Activated naive CD8-positive, alpha-beta T cell (primary cell): ENCODE data around the gene RFX1.

Source experiments
- H3K27ac Mint-ChIP-seq: one replicate; pipeline ENCODE4 v1.8.0; 2021; ENCODE audit warnings: mixed read lengths
- H3K27me3 Mint-ChIP-seq: one replicate; pipeline ENCODE4 v1.8.0; 2021; ENCODE audit warnings: mixed read lengths
- H3K36me3 Mint-ChIP-seq: one replicate; pipeline ENCODE4 v1.8.0; 2021; ENCODE audit warnings: mixed read lengths
- H3K4me1 Mint-ChIP-seq: one replicate; pipeline ENCODE4 v1.8.0; 2021; ENCODE audit warnings: low read depth, mixed read lengths
- H3K4me3 Mint-ChIP-seq: one replicate; pipeline ENCODE4 v1.8.0; 2021; ENCODE audit warnings: mild to moderate bottlenecking, mixed read lengths
- H3K9me3 Mint-ChIP-seq: one replicate; pipeline ENCODE4 v1.8.0; 2021; ENCODE audit warnings: low read depth, mixed read lengths

Gene RFX1

GRCh38 chr19:13956365-13956744 lies 49.8 kb downstream of the RFX1 start:
- Mint-ChIP-seq H3K27ac (no peak overlapping the region), H3K4me3 (no peak overlapping the region), H3K4me1 (peaks cover 22% of the 10 kb centered on the region), H3K27me3 (no peaks in the 10 kb centered on the region), H3K36me3 (no peaks in the 10 kb centered on the region), H3K9me3 (no peaks in the 10 kb centered on the region)

- Mint-ChIP-seq H3K9me3 (no peaks in the 10 kb centered on the region), H3K4me3 (no peak overlapping the region), H3K27me3 (no peaks in the 10 kb centered on the region), H3K27ac (no peak overlapping the region), H3K36me3 (no peaks in the 10 kb centered on the region), H3K4me1 (peaks cover 22% of the 10 kb centered on the region)
Measured at GRCh38 chr19:13955662-13956364, 50.3 kb downstream of the RFX1 start.

GRCh38 chr19:13954185-13954584 lies 51.9 kb downstream of the RFX1 start:
- Mint-ChIP-seq H3K9me3 (no peaks in the 10 kb centered on the region), H3K27me3 (no peaks in the 10 kb centered on the region), H3K27ac (no peak overlapping the region), H3K4me1 (peaks cover 22% of the 10 kb centered on the region), H3K36me3 (no peaks in the 10 kb centered on the region), H3K4me3 (peak overlapping the region; percentile 69)

- Mint-ChIP-seq H3K9me3 (no peaks in the 10 kb centered on the region), H3K4me1 (peaks cover 22% of the 10 kb centered on the region), H3K4me3 (peak overlapping the region; percentile 89), H3K36me3 (no peaks in the 10 kb centered on the region), H3K27me3 (no peaks in the 10 kb centered on the region), H3K27ac (peak overlapping the region; percentile 50)
Measured at GRCh38 chr19:13952931-13953531, 53.1 kb downstream of the RFX1 start.

- H3K4me1 Mint-ChIP-seq, result peaks cover 22% of the 10 kb centered on the region
- no peaks in the 10 kb centered on the region for H3K9me3 Mint-ChIP-seq
- peak within 1 kb of the TSS; percentile 92 for H3K4me3 Mint-ChIP-seq
- H3K27me3 Mint-ChIP-seq, result no peaks in the 10 kb centered on the region
- no peaks in the 10 kb centered on the region for H3K36me3 Mint-ChIP-seq
- peak within 1 kb of the TSS; percentile 90 for H3K27ac Mint-ChIP-seq
Measured at GRCh38 chr19:13952154-13952930, 53.8 kb downstream of the RFX1 start, which contains the start of gene DCAF15. DCAF15 (plus strand) TSS chr19:13952509; CDS start chr19:13952513, 4 bp downstream.

GRCh38 chr19:13951799-13952153 lies 54.3 kb downstream of the RFX1 start:
- Mint-ChIP-seq H3K9me3 (no peaks in the 10 kb centered on the region), H3K4me1 (peaks cover 20% of the 10 kb centered on the region)

GRCh38 chr19:13951043-13951442 lies 55.1 kb downstream of the RFX1 start:
- Mint-ChIP-seq H3K27ac (no peak overlapping the region), H3K36me3 (no peaks in the 10 kb centered on the region), H3K9me3 (no peaks in the 10 kb centered on the region), H3K4me1 (peaks cover 20% of the 10 kb centered on the region), H3K4me3 (peak overlapping the region; percentile 10), H3K27me3 (no peaks in the 10 kb centered on the region)

More at GRCh38 chr19:13951799-13952153, 54.3 kb downstream of the RFX1 start:
- Mint-ChIP-seq H3K27ac (peak overlapping the region; percentile 90), H3K27me3 (no peaks in the 10 kb centered on the region), H3K36me3 (no peaks in the 10 kb centered on the region), H3K4me3 (peak overlapping the region; percentile 92)

- Mint-ChIP-seq H3K9me3 (no peaks in the 10 kb centered on the region), H3K27ac (no peak overlapping the region), H3K4me3 (no peak overlapping the region), H3K36me3 (no peaks in the 10 kb centered on the region), H3K4me1 (no peaks in the 10 kb centered on the region), H3K27me3 (no peaks in the 10 kb centered on the region)
Measured at GRCh38 chr19:13946414-13946813, 59.7 kb downstream of the RFX1 start.

- H3K4me3 Mint-ChIP-seq, result no peak overlapping the region
- H3K36me3 Mint-ChIP-seq, result no peaks in the 10 kb centered on the region
- H3K4me1 Mint-ChIP-seq, result peaks cover 2% of the 10 kb centered on the region
Measured at GRCh38 chr19:13942023-13942684, 64.0 kb downstream of the RFX1 start.

GRCh38 chr19:13938301-13939064 lies 67.6 kb downstream of the RFX1 start, which contains the start of gene PODNL1:
PODNL1 (minus strand) TSS chr19:13938417; CDS start chr19:13938181, 236 bp downstream.
- H3K36me3 Mint-ChIP-seq, result no peaks in the 10 kb centered on the region
- H3K27ac Mint-ChIP-seq, result no peak within 1 kb of the TSS
- H3K27me3 Mint-ChIP-seq, result no peaks in the 10 kb centered on the region

More at GRCh38 chr19:13942023-13942684, 64.0 kb downstream of the RFX1 start:
- Mint-ChIP-seq H3K9me3 (no peaks in the 10 kb centered on the region), H3K27ac (no peak overlapping the region), H3K27me3 (no peaks in the 10 kb centered on the region)

GRCh38 chr19:13937479-13938300 lies 68.4 kb downstream of the RFX1 start:
- H3K9me3 Mint-ChIP-seq, result no peaks in the 10 kb centered on the region
- H3K27ac Mint-ChIP-seq, result no peak overlapping the region
- H3K36me3 Mint-ChIP-seq, result no peaks in the 10 kb centered on the region
- H3K4me1 Mint-ChIP-seq, result peaks cover 7% of the 10 kb centered on the region
- H3K4me3 Mint-ChIP-seq, result no peak overlapping the region
- H3K27me3 Mint-ChIP-seq, result no peaks in the 10 kb centered on the region

More at GRCh38 chr19:13938301-13939064, 67.6 kb downstream of the RFX1 start, which contains the start of gene PODNL1:
- Mint-ChIP-seq H3K4me1 (peaks cover 7% of the 10 kb centered on the region), H3K9me3 (no peaks in the 10 kb centered on the region), H3K4me3 (no peak within 1 kb of the TSS)

GRCh38 chr19:13935765-13936510 lies 70.2 kb downstream of the RFX1 start:
- H3K9me3 Mint-ChIP-seq, result no peaks in the 10 kb centered on the region
- H3K4me3 Mint-ChIP-seq, result no peak overlapping the region
- peaks cover 7% of the 10 kb centered on the region for H3K4me1 Mint-ChIP-seq
- H3K27ac Mint-ChIP-seq, result no peak overlapping the region
- H3K36me3 Mint-ChIP-seq, result no peaks in the 10 kb centered on the region
- H3K27me3 Mint-ChIP-seq, result no peaks in the 10 kb centered on the region

- Mint-ChIP-seq H3K27me3 (no peaks in the 10 kb centered on the region), H3K36me3 (no peaks in the 10 kb centered on the region), H3K27ac (no peak overlapping the region), H3K4me1 (peaks cover 7% of the 10 kb centered on the region), H3K9me3 (no peaks in the 10 kb centered on the region), H3K4me3 (no peak overlapping the region)
Measured at GRCh38 chr19:13934785-13935109, 71.4 kb downstream of the RFX1 start.
